NCI-H1694 treated with DMSO at 0.1 percent for 48 hours (cell line): ENCODE measurements around the gene ZBTB40.

Experiments
- DNase-seq: peaks from one replicate; lab custom pipeline; 2025; lab: John Stamatoyannopoulos, UW

The ZBTB40 gene

DNA sequence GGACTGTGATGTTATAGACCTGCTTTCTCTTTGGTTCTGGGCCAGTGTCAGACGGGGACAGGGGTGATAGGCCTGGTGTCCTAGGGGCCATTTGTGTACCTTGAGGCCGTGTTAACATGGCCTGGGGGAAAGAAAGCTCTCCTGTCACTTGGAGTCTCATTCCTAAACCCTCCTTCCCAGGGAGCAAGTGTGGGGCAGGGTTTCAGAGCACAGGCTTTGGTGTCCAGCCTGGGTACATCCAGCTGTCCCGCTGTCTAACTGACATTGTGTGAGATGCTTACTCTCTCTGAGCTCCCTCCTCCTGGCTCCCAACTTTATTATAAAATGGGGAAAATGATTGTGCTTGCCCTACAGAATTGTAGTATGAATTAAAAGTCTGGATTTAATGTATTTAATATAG, 79.1 kb downstream of the ZBTB40 start:
- DNase-seq: no peak

DNA sequence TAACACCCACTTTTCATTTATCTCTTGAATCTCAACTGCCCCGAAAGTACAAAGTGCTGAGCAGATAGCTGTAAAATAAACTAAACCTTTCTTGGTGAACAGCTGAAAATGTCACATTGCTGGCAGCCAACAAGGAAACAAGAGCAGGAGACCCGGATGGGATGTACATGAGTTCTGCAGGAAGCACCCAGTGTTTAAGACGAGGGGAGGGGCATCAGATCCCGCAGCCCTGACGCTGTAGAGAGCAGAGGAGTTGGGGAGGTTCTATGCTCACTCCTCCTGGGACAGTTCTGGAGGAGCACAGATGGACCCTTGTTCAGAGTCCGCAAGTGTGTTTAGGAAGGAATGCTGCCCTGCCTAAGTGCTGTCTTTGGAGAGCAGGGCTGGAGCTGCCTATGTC, 79.6 kb downstream of the ZBTB40 start:
- DNase-seq: no peak

DNA sequence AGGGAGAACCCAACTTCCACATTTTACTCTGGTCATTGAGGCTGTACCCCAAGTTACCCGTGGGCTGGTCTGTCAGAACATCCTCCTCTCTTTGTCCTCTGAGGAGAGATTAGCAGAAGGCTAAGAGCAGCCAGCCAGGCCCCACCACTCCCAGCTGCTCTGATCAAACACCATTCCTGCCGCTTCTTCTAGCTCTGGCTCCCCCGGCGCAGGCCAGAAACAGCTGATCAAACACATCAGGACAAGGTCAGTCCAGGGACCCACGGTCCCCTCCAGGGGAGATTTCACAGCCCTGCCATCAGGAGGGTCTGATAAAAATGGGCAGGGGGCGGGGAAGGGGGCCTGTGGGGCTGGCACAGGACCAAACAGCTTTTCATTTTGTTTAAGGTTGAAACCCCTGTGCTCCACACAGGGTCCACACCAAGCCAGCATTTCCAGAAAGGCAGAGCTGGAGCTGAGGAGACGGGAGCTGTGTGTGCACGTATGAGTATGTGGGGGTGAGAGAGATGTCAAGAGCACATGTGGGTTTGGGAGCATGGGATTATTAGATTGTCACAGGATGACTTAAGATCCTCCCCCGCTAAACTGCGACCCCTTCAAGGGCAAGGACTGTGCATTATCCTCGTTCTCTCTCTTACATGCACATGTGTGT, 81.7 kb downstream of the ZBTB40 start:
- no peak for DNase-seq

DNA sequence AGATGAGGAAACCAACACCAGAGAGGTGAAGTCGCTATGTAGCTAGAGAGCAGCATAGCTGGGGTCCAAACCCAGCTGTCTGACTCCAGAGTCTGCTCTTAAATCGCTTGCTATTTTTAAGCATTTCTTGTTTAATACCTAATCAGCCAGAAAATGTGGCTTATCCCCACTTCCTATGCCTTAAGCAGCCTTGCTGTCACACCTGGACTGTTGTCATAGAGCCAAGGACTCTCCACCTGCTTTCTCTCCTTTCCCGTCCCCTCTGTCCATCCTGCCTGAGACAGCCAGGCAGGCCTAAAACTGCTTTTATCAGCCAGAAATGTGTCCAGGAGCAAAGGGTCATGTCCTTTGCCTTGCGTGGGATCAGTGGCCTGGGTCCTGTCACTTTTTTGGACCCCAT, 83.3 kb downstream of the ZBTB40 start:
- no peak for DNase-seq

DNA sequence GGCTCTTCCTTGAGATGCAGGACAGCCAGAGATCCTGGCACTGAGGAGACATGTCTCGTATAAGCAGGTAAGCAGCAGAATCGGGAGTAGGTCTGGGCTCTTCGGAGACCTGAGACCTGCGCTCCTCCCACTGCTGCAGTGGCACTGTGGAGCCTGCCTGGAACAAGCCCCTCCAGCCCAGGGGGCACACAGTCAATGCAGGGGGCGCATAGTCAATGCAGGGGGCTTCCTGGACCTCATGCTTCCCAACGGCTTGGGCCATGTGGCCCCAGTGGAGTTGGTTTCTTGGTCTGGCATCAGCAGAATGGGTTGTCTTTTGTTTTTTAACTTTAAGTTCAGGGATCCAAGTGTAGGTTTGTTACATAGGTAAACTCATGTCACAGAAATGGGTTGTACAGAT, 83.7 kb downstream of the ZBTB40 start:
- no peak for DNase-seq

DNA sequence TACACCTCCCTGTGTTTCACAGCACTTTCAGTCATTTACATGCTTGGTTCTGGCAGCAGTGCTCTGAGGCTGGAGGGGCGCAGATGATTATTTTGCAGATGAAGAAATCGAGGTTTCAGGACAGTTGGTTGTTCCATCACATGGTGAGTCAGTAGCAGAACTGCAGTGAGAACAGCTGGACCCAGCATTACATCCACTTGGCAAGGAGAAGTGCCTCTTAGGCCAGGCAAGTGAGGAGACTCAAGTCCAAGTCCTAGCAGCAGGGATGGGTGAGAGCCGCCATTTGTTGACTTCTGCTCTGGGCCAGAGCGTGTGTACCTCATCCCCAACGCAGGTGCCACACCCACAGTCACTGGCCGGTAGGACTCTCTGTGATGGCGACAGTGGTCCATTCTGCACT, 84.9 kb downstream of the ZBTB40 start:
- no peak for DNase-seq

DNA sequence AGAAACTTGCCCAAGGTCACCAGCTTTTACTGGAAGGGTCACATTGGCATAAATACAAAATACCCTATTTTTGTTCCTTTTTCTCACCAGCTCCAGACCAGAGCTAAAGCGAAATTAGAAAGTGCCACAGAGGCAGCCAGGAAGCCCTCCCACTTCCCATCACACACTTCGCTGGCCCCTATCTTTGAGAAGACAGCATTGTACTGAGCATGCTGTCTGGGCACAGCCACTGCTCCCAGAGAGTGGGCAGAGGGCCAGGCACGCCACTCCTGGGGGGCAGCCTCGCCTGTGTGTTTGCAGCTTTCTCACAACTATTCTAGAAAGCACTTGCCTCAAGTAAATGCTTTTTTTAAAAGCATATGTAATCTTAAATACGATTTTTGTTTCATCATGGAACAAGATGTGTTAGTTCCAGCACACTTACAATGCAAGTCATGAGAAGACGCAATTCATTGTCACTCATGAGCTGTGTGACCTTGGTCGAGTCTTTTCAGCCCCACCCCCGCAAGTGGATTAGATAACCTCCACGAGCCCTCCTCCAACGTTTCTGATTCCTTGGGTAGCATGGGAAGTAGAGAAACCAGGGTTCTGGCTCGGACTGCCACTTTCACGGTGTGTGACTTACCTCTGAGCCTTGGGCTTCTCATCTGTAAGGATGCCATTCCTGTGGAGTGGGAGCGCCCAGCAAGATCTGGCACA, 85.9 kb downstream of the ZBTB40 start:
- DNase-seq: no peak

DNA sequence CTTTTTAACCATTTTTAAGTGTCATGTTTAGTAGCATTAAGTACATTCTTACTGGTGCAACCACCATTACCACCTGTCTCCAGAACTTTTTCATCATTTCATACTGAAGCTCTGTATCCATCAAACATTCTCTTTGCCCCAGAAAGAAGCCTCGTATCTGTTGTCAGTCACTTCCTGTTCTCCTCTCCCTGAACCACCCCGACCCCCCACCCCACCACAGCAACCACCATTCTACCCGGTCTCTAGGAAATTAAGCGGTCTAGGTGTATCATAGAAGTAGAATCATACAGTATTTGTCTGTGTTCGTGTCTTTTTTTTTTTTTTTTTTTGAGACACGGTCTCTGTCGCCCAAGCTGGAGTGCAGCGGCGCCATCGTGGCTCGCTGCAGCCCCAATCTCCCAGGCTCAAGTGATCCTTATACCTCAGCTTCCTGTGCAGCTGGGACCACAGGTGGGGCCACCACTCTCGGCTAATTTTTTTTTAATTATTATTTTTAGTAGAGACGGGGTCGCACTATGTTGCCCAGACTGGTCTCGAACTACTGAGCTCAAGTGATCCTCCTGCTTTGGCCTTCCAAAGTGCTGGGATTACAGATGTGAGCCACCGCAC, 88.0 kb downstream of the ZBTB40 start:
- no peak for DNase-seq

DNA sequence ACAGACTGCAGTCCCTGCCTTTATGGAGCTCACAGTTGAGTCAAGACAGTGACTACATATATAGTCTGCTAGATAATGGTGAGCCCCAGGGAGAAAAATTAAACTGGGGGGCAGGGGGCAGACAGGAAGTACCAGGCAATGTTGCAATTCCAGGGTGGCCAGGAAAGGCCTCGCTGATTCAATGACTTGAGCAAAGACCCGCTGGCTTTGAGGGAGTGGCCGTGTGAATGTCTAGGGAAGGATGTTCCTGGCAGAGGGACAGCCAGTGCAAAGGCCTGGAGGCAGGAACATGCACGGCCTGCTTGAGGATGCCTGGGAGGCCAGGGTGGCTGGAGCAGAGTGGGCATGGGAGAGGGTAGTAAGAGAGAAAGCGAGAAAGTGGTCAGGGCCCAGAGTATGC, 88.7 kb downstream of the ZBTB40 start:
- no peak for DNase-seq

DNA sequence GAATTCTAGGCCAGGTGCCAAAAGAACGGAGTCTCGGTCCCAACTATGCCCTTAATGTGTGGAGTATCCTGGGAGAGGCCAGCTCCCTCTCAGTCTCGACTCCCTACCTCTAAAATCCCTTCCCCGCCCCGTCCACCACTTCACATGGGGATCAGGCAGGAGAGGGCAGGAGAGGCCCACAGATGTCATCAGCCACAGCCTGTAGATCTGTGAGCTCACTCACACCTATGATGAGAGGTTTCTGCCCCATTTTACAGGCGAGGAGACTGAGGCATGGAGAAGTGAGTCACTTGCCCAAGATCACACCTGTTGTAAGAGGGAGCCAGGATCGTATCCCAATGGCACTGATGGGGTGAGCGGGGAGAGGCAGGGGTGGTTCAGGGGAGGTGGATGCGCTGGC, 91.2 kb downstream of the ZBTB40 start:
- DNase-seq: no peak

DNA sequence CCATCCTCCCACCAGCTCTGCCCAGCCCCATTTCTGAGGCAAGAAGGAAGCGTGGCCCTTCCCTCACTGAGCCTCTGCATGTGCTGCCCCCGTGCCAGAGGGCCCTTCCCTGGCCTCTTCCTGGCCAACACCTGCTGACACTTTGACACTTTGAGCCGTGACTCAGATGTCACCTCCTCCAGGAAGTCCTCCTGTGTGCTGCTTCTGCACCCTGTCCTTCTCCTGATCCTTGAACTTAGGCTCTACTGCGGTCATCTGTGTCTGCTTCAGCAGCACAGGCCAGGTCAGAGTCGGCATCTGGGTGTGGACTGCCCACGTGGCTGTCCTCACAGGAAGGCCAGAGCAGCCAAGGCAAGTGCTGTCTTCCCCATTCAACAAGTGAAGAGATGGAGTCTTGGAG, 92.0 kb downstream of the ZBTB40 start:
- no peak for DNase-seq

DNA sequence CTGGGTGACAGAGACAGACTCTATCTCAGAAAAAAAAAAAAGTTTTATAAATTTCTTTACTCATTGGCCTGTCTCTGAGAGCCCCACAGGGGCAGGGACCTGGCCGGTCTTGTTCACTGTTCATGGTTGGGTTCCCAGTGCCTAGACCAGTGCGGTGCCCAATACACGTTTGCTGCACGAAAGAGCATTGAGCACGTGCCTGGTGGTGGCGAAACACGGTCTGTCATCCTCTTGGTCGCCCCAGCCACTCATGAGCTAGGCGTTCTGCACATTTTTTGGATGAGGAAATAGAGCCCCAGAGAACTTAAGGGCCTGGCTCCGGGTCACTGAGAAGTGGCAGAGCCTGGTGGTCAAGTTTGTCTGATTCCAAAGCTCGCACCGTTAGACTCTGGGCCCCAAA, 93.0 kb downstream of the ZBTB40 start:
- DNase-seq: no peak

DNA sequence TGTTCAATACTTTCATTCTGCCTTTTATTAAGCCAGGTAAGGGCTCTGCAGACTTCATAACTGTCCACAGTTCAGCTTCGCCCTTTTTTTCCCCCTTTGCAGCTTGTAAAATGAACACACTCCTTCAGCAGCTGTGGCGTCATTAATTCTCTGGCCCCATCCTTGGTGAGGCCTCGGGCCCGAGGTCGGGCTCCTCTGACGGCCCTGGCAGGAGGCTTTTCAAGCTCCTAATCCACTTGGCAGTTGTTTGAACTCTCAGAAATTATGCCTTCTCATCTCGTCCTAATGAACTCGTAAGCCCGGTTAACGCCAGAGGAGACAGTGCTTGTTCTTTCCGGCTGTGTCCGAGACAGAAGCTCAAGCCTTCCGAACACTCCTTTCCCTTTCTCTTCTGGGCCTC, 93.5 kb downstream of the ZBTB40 start:
- no peak for DNase-seq

DNA sequence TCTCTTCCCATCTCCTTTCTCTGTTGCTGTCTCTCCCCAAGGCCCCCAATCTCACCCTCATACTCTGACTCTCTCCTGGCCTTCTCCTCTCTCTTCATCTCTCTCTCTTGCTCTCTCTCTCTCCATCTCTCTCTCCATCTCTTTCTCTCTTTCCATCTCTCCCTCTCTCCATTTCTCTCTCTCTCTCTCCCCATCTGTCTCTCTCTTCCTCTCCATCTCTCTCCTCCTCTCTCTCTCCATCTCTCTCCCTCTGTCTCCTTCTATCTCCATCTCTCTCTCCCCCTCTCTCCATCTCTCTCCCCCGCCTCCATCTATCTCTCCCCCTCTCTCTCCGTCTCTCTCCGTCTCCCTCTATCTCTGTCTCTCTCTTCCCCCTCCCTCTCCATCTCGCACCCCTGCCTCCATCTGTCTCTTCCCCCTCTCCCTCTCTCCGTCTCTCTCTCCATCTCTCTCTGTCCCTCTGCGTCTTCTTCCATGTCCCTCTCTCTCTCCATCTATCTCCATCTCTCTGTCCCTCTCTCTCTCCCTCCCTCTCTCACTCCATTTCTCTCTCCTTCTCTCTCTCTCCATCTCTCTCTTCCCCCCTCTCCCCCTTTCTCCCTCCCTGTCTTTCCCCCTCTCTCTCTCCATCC, 95.7 kb downstream of the ZBTB40 start:
- DNase-seq: no peak

DNA sequence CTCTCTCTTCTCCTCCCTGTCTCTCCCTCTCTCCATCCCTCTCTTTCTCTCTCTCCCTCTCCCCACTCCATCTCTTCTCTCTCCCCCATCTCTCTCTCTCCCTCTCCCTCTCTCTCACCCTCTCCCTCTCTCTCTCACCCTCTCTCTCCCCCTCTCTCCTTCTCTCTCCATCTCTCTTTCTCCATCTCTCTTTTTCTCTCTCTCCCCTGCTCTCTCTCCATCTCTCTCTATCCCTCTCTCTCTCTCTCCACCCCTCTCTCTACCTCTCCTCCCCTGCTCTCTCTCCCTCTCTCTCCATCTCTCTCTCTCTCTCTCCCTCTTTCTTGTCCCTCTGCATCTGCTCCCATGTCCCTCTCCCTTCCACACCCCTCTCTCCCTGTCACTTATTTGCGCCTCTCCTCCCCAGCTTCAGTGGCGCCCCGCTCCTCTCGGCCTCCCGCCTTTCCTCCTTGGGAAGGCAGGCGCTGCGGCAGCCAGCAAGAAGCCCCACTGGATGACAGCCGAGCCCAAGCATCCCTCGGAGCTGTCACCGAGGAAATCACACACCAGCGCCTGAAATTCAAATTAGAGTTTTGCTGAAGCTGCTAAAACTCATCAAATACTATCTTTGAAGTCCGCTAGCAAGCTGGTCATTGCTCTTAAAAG, 96.3 kb downstream of the ZBTB40 start:
- DNase-seq: no peak

DNA sequence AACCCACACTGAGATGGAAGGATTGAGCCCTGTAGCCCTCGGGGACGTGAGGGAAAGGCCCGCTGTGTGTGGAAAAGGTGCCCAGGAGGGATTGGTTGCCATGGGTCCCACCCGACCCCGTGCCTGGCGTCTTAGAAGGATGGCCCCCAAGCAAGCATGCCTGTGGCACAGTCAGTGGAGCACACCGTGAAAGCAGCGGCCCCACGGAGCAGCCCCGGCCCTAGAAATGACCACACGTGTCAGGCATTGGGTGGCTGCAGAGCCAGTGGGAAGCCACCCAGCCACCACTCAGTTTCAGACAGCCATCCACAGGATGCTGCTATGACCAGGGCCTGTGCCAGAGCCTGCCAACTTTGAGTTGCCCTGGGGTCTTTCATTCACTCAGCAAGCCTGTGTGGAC, 98.4 kb downstream of the ZBTB40 start:
- DNase-seq: no peak

DNA sequence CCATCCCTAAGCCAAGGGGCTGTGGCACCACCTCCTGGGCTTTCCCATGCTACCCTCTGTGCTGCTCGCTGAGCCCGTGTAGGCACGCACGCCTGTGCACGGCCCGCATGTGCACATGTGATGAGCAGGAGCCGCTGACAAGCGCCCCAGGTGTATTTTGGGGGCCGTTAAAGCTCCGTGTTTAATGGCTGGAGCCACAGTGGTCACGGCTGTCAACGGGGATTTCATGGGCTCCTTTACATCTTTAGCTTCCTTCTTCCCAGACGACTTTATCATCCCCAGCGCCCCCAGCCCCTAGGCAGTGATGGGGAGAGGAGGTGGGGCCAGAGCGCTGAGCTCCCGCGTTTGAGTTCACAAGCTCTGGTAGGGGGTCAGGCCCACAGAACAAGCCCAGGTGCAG, 99.9 kb downstream of the ZBTB40 start:
- no peak for DNase-seq

DNA sequence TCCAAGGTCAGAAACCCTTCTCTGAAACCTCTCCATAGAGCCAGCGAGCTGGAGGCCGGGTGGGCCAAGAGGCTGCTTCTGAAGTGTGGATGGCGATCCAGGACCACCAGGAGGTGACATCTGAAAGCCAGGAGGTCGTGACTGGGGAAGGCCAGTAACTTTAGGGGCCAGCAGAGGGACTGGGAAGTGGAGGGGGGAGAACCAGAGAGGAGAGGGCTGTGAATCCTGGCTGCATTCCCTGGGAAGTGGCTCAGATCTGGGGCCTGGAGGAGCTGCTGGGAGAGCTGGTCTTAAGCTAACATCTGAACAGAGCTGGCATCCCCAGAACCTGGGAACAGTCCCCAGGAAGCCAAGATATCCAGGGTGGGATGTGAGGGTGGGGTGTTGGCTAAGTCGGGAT, 100.4 kb downstream of the ZBTB40 start:
- DNase-seq: no peak

DNA sequence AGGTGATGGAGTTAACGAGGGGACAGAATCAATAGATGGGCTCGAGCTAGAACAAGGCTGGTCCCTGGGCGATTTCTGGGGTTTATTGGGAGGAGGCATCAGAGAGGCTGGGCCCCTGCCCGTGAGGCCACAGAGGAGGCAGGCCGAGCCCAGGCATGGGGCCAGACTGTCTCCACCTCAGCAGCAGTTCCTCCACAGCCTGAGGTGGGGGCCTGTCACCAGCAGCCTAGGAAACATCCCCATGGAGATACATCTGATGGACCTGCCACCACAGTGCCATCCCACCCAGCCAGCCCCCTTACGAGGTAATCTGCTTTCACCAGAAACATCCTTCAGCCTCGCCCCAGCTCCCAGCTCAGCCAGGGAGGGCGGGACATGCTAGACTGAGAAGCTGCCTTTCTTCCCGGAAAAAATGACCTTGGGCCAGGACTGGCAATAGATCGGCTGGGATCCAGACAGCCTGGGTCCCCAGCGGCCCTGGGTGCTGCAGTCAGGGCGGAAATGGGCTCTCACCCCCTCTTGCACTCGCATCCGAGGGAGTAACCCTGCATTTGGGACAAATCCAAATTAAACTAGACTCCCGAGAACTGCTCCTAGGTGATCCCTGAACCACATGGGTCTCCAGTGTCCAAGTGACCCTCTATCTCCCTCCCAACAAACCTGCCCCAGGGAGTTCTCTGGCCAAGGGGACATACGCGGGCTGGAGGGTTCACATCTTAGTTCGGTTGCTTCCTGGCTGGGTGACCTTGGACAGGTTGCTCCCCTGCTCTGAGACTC, 101.6 kb downstream of the ZBTB40 start:
- no peak for DNase-seq

DNA sequence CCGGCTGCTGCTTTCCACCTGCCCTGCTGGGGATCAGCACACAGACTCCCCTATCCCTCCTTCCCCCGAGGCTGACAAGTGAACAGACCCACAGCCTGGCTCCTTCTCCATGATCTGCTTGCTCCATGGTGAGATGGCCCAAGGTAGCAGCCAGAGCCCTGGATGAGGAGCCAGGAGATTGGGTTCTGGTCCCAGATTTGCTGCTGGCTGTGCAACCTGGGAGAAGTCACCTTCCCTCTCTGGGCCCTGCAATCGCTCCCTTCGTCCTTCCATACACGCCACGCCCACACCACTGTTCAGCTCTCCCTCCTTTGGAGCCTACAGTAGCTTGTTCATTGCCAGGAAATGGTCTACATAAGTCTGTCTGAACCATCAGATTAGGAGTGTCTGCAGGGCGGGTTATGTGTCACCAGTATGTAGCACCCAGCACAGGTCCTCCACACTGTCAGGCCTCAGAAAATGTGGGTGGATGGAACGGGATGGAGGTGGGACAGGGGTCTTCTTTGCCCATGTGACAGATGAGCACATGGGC, 102.4 kb downstream of the ZBTB40 start:
- no peak for DNase-seq

DNA sequence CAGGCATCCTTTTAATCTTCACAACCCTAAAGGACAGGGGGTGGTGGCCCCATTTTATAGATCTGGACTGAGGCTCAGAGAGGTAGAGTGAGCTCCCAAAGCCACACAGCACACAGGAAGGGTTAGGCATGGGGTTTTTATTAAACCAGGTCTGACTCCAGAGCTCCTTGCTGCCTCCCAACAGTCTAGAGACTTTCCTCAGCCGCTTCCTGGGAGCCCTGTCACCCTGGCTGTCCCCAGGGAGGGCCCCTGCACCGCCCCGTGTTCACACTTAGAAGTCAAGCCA, 103.7 kb downstream of the ZBTB40 start:
- DNase-seq: no peak
